ENCODE data around the gene PDIA5. TPM values are rescaled to one million over a fixed set of nuclear protein-coding genes. Genes with fewer than 3 reads are reported as not detected.
"Not testable (repeated sequence)": the region's sequence is repeated elsewhere in the genome, so short reads cannot be mapped to it uniquely, and the experiment has no call there.

PDIA5 gene
- total RNA-seq, 4 donors from 2014 or later: 4.6 to 17.1 (median 5.3) TPM

GRCh38 chr3:123148772-123149171, 81.9 kb downstream of the PDIA5 start:
- WGBS, 2 donors: 90 to 94% methylated on average over 8 of the region's 8 CpGs
- DNase-seq (ENCODE audit: low spot score in 2 of 2): peak in 1 of 2 donors; percentile 64
- TF ChIP-seq POLR2A (IDR thresholded peaks at IDR 0.05) (no peak), CTCF (IDR thresholded peaks at IDR 0.05) (no peak)
- H3K4me3 ChIP-seq (ENCODE audit: low read depth, poor library complexity, severe bottlenecking): no peak overlapping the region
- intact Hi-C loops (cut with DNase I; ENCODE audit: low total_unique reads): no loop called here

GRCh38 chr3:123149525-123149924, 82.7 kb downstream of the PDIA5 start:
- no peak for TF ChIP-seq POLR2A (IDR thresholded peaks at IDR 0.05)
- TF ChIP-seq CTCF (IDR thresholded peaks at IDR 0.05): no peak
- H3K4me3 ChIP-seq (ENCODE audit: low read depth, poor library complexity, severe bottlenecking): no peak overlapping the region
- DNase-seq (ENCODE audit: low spot score in 2 of 2): peak in 1 of 2 donors; percentile 68
- WGBS, 2 donors: 95 to 97% methylated on average over 3 of the region's 3 CpGs
- intact Hi-C loops (cut with DNase I; ENCODE audit: low total_unique reads): no loop called here

- H3K4me3 ChIP-seq (ENCODE audit: low read depth, poor library complexity, severe bottlenecking): no peak overlapping the region
- no peak for TF ChIP-seq CTCF (IDR thresholded peaks at IDR 0.05)
- TF ChIP-seq POLR2A (IDR thresholded peaks at IDR 0.05): no peak
- WGBS, 2 donors: 89 to 93% methylated on average over 15 of the region's 15 CpGs
- DNase-seq (ENCODE audit: low spot score in 2 of 2): peak in 1 of 2 donors; percentile 66
- intact Hi-C loops (cut with DNase I; ENCODE audit: low total_unique reads): no loop called here
Observed at GRCh38 chr3:123150449-123151215, 83.8 kb downstream of the PDIA5 start.

GRCh38 chr3:123151251-123151705, 84.5 kb downstream of the PDIA5 start:
- intact Hi-C loops (cut with DNase I; ENCODE audit: low total_unique reads): no loop called here
- no peak overlapping the region for H3K4me3 ChIP-seq (ENCODE audit: low read depth, poor library complexity, severe bottlenecking)
- TF ChIP-seq POLR2A (IDR thresholded peaks at IDR 0.05) (no peak), CTCF (IDR thresholded peaks at IDR 0.05) (no peak)
- DNase-seq (ENCODE audit: low spot score in 2 of 2): peak in 1 of 2 donors; percentile 65
- whole genome bisulfite sequencing, 2 donors: 92 to 95% methylated on average over 7 of the region's 7 CpGs

GRCh38 chr3:123151853-123152420, 85.1 kb downstream of the PDIA5 start:
- H3K4me3 ChIP-seq (ENCODE audit: low read depth, poor library complexity, severe bottlenecking); intact Hi-C loops (cut with DNase I; ENCODE audit: low total_unique reads): not testable (repeated sequence)
- WGBS, 2 donors: 55 to 71% methylated on average over 3 of the region's 3 CpGs
- peak in 1 of 2 donors; percentile 7 for DNase-seq (ENCODE audit: low spot score in 2 of 2)

GRCh38 chr3:123152687-123153086, 85.9 kb downstream of the PDIA5 start:
- no peak overlapping the region for H3K4me3 ChIP-seq (ENCODE audit: low read depth, poor library complexity, severe bottlenecking)
- WGBS, 2 donors: 87 to 96% methylated on average over 3 of the region's 3 CpGs
- TF ChIP-seq POLR2A (IDR thresholded peaks at IDR 0.05) (no peak), CTCF (IDR thresholded peaks at IDR 0.05) (no peak)
- intact Hi-C loops (cut with DNase I; ENCODE audit: low total_unique reads): no loop called here
- peak in 1 of 2 donors; percentile 46 for DNase-seq (ENCODE audit: low spot score in 2 of 2)
